HG03432 (cell line): ENCODE results near the gene CHPF.

Source experiments
- ATAC-seq: cut with Tn5 transposase; IDR thresholded peaks from one replicate; pipeline ENCODE4 v1.9.1; 2021; ENCODE audit warnings: mild to moderate bottlenecking, moderate library complexity; ENCODE audit not compliant: unreplicated experiment

Gene CHPF

DNA sequence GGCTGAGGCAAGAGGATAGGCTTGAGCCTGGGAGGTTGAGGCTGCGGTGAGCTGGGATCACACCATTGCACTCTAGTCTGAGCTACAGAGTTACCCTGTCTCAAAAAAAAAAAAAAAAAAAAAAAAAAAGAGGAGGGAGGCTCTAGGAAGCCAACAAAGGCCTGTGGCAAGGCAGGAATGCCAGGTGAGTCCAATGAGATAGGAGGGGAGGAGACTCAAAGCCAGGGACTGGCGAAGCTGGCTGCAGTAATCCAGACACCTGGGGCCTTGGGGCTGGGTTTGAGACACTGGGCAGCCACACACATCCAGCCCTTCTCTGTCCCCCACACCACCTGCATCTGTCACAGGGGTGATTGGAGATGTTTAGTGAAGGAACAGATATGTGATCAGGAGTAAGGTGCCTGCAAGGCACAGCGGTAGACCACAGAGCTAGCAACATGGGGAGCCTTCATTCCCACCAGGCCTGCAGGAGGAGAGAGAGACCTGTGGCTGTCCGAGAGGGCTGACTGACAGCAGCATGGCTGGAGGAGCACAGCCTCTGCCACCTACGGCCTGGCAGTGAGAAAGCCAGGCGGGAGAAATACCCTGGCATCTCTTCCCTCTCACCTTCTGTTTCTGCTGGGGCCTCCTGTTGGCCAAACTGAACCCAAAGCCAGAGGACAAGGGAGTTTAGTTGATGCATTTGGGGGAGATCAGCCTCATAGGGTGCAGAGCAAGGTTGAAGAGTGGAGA is 9.5 kb downstream of the CHPF start:
- ATAC-seq: no peak

DNA sequence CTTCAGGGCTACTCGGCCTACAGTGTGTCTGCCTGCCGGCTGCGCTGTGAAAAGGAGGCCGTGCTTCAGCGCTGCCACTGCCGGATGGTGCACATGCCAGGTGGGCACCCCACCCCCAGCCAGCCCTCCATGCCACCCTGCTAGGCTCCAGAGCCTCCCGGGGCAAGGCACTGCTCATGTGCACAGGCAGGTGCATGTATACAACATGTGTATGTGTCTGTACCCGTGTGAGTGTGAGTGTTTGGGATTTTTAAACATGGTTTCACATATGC is 11.3 kb downstream of the CHPF start:
- ATAC-seq: no peak

GRCh38 chr2:219531639-219532377 is 11.8 kb downstream of the CHPF start:
- no peak for ATAC-seq

- peak; percentile 91 for ATAC-seq
Observed at GRCh38 chr2:219530048-219530963, 13.3 kb downstream of the CHPF start.

DNA sequence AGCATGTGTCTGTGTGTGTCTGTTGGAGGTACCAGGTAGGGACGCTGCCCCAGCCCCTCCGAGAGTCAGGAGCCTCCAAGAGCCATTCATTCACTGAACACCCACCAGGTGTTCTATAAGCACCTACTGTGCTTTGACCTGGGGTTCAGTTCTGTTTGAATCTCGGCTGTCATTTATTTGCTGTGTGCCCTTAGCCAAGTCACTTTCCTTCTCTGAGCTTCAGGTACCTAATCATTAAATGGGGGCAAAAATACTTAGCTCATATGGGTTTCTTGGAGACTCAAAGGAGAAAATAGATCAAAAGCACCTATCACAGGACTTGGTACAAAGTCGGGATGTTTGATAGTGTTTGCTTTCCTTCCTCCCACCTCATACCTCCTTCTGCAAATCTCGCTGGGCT is 16.1 kb downstream of the CHPF start:
- ATAC-seq: no peak

- ATAC-seq: no peak
Observed at GRCh38 chr2:219527076-219527394, 16.6 kb downstream of the CHPF start.

DNA sequence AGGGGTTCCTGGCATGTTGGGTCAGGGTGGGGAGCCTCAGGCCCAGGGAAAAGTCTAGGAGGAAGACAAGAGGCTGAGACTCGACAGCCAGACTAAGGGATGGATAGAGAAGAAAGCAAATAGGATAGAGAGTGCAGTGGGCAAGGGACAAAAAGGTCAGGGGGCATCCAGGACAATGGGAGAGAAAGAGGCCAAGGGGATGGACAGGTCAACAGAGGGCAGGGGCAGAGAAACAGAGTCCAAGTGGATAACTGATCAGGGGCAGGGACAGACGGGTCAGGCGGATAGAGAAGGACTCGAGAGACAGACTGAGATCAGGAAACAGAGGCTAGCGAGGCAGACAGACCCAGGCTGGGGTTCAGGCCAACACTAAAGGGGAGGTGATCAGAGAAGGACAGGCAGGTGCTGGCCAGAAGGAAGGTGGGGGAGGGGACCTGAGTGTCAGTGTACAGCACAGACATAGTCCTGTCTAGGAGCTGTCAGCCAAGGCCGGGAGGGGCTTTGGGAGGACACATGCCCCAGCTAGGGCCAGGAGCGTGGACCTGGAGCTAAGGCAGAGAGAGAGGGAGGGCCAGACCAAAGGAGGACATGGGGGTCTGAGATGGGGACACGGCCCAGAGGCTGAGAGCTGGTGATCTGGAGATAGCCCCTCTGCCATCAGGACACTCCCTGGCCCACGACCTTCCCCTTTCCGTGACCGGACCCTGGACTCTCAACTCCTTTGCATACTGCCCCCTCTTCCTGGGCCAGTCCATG is 17.1 kb downstream of the CHPF start:
- no peak for ATAC-seq

DNA sequence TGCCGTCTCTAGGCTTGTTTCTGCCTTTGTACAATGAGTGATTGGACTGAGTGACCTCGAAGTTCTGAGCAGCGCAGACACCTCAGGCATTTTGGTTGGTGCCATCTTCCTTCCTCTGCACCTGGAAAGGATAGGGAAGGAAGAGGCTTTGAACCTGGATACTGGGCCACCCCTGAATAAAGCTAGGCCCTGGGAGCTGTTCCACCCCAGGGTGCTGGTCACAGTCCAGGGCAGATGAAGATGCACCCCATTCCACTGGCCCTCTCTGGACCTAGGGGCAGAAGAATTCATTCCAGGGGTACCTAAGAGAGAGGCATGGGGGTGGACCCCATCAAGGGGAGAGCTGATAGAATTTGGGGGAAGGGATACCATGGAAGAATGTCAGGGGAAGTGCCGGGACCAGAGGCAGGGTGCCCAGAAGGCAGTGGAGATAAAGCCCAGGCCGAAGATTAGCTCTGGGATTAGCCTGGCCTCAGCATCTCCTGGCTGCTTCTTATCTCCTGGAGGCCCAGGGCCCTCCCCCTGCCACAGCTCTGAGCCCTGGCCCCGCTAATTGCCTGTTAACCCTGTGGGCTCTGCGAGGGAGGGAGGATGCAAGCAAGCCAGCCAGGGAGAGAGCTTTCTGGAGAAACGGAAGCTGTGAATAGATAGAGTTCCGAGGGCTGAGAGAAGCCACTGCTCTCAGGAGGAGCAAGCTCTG is 17.9 kb downstream of the CHPF start:
- ATAC-seq: no peak

DNA sequence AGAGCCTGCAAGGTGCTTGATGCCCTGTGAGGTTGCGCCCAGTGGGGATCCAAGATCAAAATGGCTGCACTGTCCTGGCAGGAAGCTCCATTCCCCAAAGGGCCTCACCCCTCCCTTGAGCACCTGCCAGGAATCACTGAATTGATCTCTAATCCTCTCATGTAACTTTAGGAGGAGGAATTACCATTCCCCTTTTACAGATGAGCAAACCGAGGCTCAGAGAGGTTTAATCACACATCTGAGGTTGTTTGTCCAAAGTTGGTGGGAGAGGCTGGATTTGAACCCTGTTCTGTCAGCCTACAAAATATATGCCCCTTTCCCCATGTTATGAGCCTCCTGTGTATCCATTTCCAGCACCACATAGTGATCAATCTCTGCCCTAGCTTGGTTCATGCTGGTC is 18.8 kb downstream of the CHPF start:
- no peak for ATAC-seq

GRCh38 chr2:219523031-219523671 is 20.5 kb downstream of the CHPF start:
- ATAC-seq: no peak

DNA sequence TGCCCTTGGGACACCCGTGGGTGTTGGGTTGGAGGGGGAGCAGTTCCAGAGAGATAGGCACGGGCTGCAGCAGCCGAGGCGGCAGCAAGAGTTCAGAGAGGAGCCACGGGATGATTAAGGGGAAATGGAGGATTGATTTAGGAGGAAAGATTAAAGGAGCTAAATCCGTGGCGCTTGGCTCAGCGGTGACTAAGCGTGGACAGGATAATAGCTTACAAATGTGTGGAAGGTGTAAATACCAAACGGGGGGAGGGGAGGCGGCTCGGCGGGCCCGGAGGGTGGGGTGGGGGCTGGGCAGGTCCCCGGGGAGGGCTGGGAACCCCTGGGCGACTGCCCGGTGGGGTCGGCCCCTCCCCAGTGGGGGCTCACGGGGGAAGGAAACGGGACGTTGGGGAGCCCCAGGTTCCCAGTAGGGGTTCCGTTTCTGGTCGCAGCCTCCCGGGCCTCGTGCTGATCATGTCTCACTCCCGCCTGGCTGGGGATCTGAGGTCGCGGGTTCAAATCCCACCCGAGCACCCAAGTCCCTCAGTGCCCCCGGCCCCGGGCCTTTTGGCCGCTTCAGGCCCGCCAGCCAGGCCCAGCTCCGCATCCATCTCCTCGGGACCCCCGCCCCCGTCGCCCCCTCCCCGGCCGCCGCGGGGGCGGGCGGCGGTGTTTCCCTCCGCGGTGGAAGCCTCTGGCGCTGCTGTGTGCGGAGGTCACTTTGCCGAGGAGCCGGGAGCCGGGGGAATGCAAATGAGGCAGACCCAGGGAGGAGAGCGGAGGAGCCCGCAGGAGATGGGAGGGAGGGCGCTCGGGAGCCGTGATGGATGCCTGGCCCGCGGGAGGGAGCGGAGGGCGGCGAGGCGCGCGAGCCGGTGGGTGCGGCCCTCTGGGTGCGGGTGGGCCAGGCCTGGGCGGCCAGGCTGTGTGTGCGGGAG is 21.2 kb downstream of the CHPF start:
- no peak for ATAC-seq

DNA sequence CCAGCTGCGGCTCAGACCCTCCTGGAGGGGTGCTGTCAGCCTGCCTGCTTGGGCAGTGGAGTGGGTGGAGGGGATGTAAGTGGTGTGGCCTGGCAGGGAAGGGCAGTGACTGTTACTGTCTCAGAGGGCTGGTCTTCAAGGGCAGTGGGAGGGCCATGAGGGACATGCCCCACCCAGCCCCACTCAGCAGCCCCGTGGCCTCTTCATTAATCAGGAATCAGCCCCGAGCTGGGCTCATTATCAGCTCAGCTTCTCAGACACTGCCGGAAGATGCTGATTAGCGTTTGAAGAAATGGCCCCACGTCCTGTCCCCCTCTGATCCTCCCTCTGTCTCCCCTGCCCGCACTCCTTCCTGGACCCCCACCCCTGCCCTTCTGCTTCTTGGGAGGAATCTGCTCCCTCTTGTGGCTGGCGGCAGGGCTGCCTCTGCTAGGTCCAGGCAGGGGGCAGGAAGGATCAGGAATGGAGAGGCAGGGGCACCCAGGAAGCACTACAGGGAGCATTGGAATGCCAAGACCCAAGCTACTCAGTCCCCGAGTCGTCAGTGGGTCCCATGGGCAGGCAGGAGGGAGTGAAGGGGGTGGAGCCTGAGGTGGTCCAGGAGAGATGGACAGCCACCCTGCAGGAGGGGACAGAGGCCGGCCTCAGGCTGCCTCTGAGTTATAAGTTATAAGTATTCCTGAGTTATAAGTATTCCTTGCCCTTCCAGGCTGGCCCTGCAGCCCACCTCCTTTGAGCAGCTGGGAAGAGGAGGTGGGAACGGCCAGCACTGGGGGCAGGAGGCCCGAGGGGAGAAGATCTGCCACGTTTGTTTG is 22.3 kb downstream of the CHPF start:
- no peak for ATAC-seq

DNA sequence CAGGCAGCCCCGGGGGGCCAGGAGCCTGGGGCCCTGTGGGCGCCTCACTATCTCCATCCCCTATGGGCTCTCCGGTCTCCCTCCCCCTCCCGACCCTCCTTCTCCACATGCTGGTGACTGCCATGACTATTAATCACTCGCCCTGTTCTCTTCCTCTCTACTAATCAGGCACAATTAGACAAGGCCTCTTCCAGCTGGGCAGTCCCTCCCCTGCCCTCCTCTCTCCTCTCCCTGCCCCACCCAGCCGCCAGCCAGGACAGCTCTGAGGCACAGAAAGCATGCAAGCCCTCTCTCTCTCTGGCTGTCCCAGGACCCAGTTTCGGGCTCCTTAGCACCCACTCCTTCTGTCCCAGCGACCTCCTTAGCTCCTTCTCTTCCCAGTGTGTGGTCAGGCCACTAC is 23.5 kb downstream of the CHPF start:
- no peak for ATAC-seq

DNA sequence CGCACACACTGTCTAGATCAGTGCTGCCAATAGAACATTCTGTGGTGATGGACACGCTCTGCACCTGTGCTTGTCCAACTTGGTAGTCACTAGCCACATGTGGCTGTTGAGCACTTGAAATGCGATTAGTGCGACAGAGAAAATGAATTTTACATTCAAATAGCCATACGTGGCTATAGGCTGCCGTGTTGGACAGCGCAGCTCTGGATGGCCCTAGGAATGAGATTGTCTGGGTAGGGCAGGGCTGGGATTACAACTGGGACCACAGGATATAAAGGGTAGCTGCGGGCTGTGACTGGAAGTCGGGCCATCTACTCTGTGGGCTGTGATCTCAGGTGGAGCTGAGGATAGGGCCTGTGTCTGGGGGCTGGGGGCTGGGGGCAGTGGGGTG is 24.1 kb downstream of the CHPF start:
- ATAC-seq: no peak

DNA sequence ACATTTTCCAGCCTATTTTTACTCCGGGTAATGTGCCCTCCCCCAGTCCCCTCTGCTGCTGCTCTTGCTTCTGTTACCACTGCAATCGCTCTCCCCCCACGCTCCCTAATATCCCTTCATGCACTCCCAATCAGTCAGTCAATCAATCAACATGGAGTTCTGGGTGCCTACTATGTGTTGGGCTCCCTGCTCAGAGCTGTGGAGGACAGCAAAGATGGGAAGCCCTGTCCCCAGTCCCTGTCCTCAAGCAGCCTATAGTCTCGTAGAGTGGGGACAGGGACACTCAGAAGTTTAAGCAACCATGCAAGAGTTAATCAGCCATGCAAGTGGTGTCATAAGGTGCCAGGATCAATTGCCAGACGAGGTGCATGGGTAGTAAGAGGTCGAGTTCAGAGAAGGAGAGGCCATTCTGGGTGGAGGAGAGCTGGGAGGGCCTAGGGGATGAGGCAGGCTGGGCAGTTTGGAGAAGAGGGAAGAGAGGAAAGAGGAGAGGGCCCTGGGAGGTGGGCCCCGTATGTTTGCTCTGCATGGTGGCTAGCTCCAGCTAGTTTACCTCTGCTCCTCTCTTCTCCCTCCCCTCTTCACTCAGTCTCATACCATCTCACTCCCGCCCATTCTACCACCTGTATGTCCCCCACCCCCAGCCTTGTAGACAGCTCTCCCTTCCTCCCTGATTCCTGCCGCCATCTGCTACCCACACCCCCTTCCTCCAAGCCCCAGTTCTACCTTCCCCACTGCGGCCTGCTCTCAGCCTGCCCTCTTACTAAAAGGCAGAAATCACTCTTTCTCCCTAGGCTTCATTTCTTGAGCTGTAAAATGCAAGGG is 25.4 kb downstream of the CHPF start:
- no peak for ATAC-seq

- ATAC-seq: no peak
Observed at GRCh38 chr2:219516888-219517287, 26.7 kb downstream of the CHPF start.

DNA sequence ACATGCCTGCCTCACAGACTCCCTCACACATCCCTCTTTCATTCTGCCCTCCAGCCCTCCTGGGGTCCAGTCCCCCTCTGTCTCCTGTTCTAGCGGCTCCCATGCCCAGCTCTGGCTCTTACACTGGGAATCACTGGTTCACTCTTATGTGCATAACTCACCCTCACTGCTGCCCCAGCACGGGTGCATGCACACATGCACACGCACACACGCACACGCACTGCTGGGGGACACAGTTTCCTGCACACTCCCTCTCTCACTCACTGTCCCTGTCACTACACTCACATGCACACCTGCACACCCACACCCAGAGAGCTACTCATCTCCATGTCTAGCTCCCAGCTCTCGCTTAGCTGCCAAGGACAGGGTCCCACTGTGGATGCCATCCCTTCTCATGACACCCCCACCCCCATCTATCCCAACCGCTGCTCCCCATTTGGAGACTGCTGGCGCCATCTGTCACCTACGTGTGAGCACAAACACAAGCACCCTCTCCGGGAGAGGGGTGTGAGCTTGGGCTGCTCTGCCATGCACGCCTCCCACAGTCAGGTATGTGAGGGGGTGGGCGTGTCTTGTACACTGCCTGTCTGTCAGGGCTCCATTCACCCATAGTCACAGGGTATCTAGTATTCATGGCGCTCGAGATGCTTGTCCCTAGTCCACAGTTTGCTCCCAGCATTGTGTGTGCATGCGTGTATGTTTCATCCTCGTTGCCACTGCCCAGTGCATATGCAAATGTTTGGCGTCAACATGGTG is 27.6 kb downstream of the CHPF start:
- no peak for ATAC-seq
